ENCODE results near the gene CNKSR3.

The CNKSR3 gene

GRCh38 chr6:154377726-154378125 lies 132.8 kb downstream of the CNKSR3 start:
- no peak for DNase-seq

GRCh38 chr6:154373971-154374370 lies 136.5 kb downstream of the CNKSR3 start:
- DNase-seq = no peak

GRCh38 chr6:154371281-154371680 lies 139.2 kb downstream of the CNKSR3 start:
- no peak for DNase-seq

GRCh38 chr6:154370545-154370944 lies 139.9 kb downstream of the CNKSR3 start:
- peak; percentile 10 for DNase-seq

- no peak for DNase-seq
Measured at GRCh38 chr6:154367839-154368695, 142.4 kb downstream of the CNKSR3 start.

GRCh38 chr6:154367336-154367735 lies 143.1 kb downstream of the CNKSR3 start:
- DNase-seq = no peak

GRCh38 chr6:154363821-154364220 lies 146.7 kb downstream of the CNKSR3 start:
- DNase-seq = no peak

GRCh38 chr6:154361476-154361875 lies 149.0 kb downstream of the CNKSR3 start:
- no peak for DNase-seq

- DNase-seq = no peak
Measured at GRCh38 chr6:154360476-154360875, 150.0 kb downstream of the CNKSR3 start.

- DNase-seq = no peak
Measured at GRCh38 chr6:154359679-154360078, 150.8 kb downstream of the CNKSR3 start.

- no peak for DNase-seq
Measured at GRCh38 chr6:154359161-154359574, 151.3 kb downstream of the CNKSR3 start.

GRCh38 chr6:154358019-154358545 lies 152.4 kb downstream of the CNKSR3 start:
- DNase-seq = no peak

GRCh38 chr6:154356690-154357089 lies 153.8 kb downstream of the CNKSR3 start, which contains the start of gene IPCEF1:
TSS of gene IPCEF1 (minus strand) at chr6:154356803. CDS start at chr6:154265947, 90,856 bp downstream.
- no peak for DNase-seq

GRCh38 chr6:154356113-154356512 lies 154.4 kb downstream of the CNKSR3 start:
- DNase-seq = no peak

- no peak for DNase-seq
Measured at GRCh38 chr6:154354265-154354777, 156.2 kb downstream of the CNKSR3 start.

- no peak for DNase-seq
Measured at GRCh38 chr6:154353626-154354025, 156.9 kb downstream of the CNKSR3 start.

- no peak for DNase-seq
Measured at GRCh38 chr6:154352898-154353585, 157.4 kb downstream of the CNKSR3 start.

GRCh38 chr6:154350293-154350692 lies 160.2 kb downstream of the CNKSR3 start:
- no peak for DNase-seq

GRCh38 chr6:154347981-154348380 lies 162.5 kb downstream of the CNKSR3 start:
- DNase-seq = no peak

GRCh38 chr6:154345811-154346210 lies 164.7 kb downstream of the CNKSR3 start:
- DNase-seq = no peak

GRCh38 chr6:154343473-154344308 lies 166.8 kb downstream of the CNKSR3 start:
- peak; percentile 93 for DNase-seq

GRCh38 chr6:154341871-154342270 lies 168.6 kb downstream of the CNKSR3 start:
- no peak for DNase-seq

- no peak for DNase-seq
Measured at GRCh38 chr6:154341336-154341735, 169.1 kb downstream of the CNKSR3 start.

Data from NCI-H510A treated with DMSO at 0.1 percent for 48 hours (cell line).